HepG2 (cell line): ENCODE data around the gene TIA1. TPM values are rescaled to one million over a fixed set of nuclear protein-coding genes. Genes with fewer than 3 reads are reported as not detected.

Experiments
- ATF7 ChIP-seq, 2 experiments: fragments of 450-650 bp in 1 of 2; sonication (generic) in 1 of 2; formaldehyde crosslinking in 1 of 2; IDR thresholded peaks; 2 replicates each; pipeline versions ENCODE4 v1.4.0 to v1.6.1; 2016 to 2020; ENCODE audit warnings: antibody characterized with exemption in 1 of 2, mild to moderate bottlenecking in 1 of 2, missing genetic modification reagents in 1 of 2
- CBFB ChIP-seq: sonication (generic); formaldehyde crosslinking; IDR thresholded peaks from 2 replicates; pipeline ENCODE4 v1.4.0; 2020; ENCODE audit warnings: missing genetic modification reagents
- ELF1 ChIP-seq: sonication (generic); formaldehyde crosslinking; IDR thresholded peaks from 2 replicates; pipeline ENCODE4 v1.4.0; 2020; ENCODE audit warnings: missing genetic modification reagents
- HDAC2 ChIP-seq: sonication (generic); formaldehyde crosslinking; IDR thresholded peaks from 2 replicates; pipeline ENCODE4 v1.4.0; 2020; ENCODE audit warnings: missing genetic modification reagents
- ISX ChIP-seq: sonication (generic); formaldehyde crosslinking; conservative IDR thresholded peaks from 2 replicates; pipeline ENCODE4 v1.5.0; 2020; ENCODE audit warnings: missing genetic modification reagents
- KAT7 ChIP-seq: IDR thresholded peaks from 2 replicates; pipeline ENCODE4 v1.6.1; 2018; ENCODE audit warnings: borderline replicate concordance, missing compliant biosample characterization
- KLF9 ChIP-seq: IDR thresholded peaks from 2 replicates; pipeline ENCODE4 v1.6.1; 2016; ENCODE audit warnings: low read depth
- NFYC ChIP-seq: IDR thresholded peaks from 2 replicates; pipeline ENCODE4 v1.6.1; 2016; ENCODE audit warnings: missing genetic modification reagents, missing compliant biosample characterization
- PRMT3 ChIP-seq: sonication (generic); formaldehyde crosslinking; IDR thresholded peaks from 2 replicates; pipeline ENCODE4 v1.8.1; 2022; ENCODE audit warnings: low read depth, mild to moderate bottlenecking, moderate library complexity, missing genetic modification reagents, borderline replicate concordance
- SIN3B ChIP-seq: fragments of 150-350 bp; IDR thresholded peaks from 2 replicates; pipeline ENCODE4 v1.6.1; 2014; ENCODE audit warnings: low read length
- TCF12 ChIP-seq, 2 experiments: fragments of 450-650 bp in 1 of 2; sonication (generic) in 1 of 2; formaldehyde crosslinking in 1 of 2; IDR thresholded peaks; 2 replicates each; pipeline versions ENCODE4 v1.6.1 to v1.8.0; 2017 to 2022; ENCODE audit warnings: antibody characterized with exemption in 1 of 2, mild to moderate bottlenecking in 1 of 2, missing genetic modification reagents in 1 of 2, moderate library complexity in 1 of 2
- ZFP90 ChIP-seq: sonication (generic); formaldehyde crosslinking; IDR thresholded peaks from 2 replicates; pipeline ENCODE4 v1.8.0; 2022; ENCODE audit warnings: missing genetic modification reagents, mild to moderate bottlenecking, inconsistent platforms, borderline replicate concordance
- ZNF337 ChIP-seq: sonication (generic); formaldehyde crosslinking; IDR thresholded peaks from 2 replicates; pipeline ENCODE4 v1.5.1; 2020; ENCODE audit warnings: missing genetic modification reagents, low read depth, mild to moderate bottlenecking, borderline replicate concordance
- ZNF562 ChIP-seq: sonication (generic); formaldehyde crosslinking; IDR thresholded peaks from 2 replicates; pipeline ENCODE4 v1.8.0; 2022; ENCODE audit warnings: missing genetic modification reagents, borderline replicate concordance
- ZNF652 ChIP-seq: IDR thresholded peaks from 2 replicates; pipeline ENCODE4 v1.6.1; 2016; ENCODE audit warnings: low read depth, borderline replicate concordance
- ZNF782 ChIP-seq: sonication (generic); formaldehyde crosslinking; IDR thresholded peaks from 2 replicates; pipeline ENCODE4 v1.4.0; 2020; ENCODE audit warnings: missing genetic modification reagents, mild to moderate bottlenecking, borderline replicate concordance
- ZSCAN22 ChIP-seq: sonication (generic); formaldehyde crosslinking; IDR thresholded peaks from 2 replicates; pipeline ENCODE4 v1.4.0; 2020; ENCODE audit warnings: mild to moderate bottlenecking, missing genetic modification reagents
- polyA plus RNA-seq, 8 experiments: library from polyadenylated mRNA; depleted of rRNA in 3 of 8; stranded (reverse) in 7 of 8; unstranded in 1 of 8; fragments of >200 nt; fragmentation: Illumina TruSeq in 4 of 8; extraction: Trizol in 4 of 8; gene quantifications; 2 replicates each; pipeline versions ENCODE4 v1.2.1 to v1.2.3, GENCODE V29; 2011 to 2016; ENCODE audit warnings: low read depth in 4 of 8, missing spikeins in 1 of 8, mixed read lengths in 1 of 8; ENCODE audit not compliant: insufficient read depth in 1 of 8
- total RNA-seq, 5 experiments: library from RNA; depleted of rRNA; stranded (reverse); fragments of >200 nt; fragmentation: Illumina TruSeq; extraction: Trizol; gene quantifications; 2 replicates each; pipeline ENCODE4 v1.2.3, GENCODE V29; 2016; ENCODE audit warnings: low read depth in 1 of 5
- TF ChIP-seq, protein P1 (sequence below): sonication (generic); formaldehyde crosslinking; conservative IDR thresholded peaks from 2 replicates; pipeline ENCODE4 v1.4.0; 2020; ENCODE audit warnings: mild to moderate bottlenecking, missing genetic modification reagents, moderate library complexity
- TF ChIP-seq, protein P2 (sequence below): sonication (generic); formaldehyde crosslinking; IDR thresholded peaks from 2 replicates; pipeline ENCODE4 v1.8.0; 2022; ENCODE audit warnings: missing genetic modification reagents, mild to moderate bottlenecking, moderate library complexity, borderline replicate concordance
- TF ChIP-seq, protein P3 (sequence below): sonication (generic); formaldehyde crosslinking; IDR thresholded peaks from 2 replicates; pipeline ENCODE4 v1.9.0; 2021; ENCODE audit warnings: missing genetic modification reagents, borderline replicate concordance

TIA1 gene
- total and polyA plus RNA-seq, 2 of the 13 experiments (the other 11 are each of a cell fraction or from before 2014, with no cell fraction given), result 209 to 319 TPM

DNA sequence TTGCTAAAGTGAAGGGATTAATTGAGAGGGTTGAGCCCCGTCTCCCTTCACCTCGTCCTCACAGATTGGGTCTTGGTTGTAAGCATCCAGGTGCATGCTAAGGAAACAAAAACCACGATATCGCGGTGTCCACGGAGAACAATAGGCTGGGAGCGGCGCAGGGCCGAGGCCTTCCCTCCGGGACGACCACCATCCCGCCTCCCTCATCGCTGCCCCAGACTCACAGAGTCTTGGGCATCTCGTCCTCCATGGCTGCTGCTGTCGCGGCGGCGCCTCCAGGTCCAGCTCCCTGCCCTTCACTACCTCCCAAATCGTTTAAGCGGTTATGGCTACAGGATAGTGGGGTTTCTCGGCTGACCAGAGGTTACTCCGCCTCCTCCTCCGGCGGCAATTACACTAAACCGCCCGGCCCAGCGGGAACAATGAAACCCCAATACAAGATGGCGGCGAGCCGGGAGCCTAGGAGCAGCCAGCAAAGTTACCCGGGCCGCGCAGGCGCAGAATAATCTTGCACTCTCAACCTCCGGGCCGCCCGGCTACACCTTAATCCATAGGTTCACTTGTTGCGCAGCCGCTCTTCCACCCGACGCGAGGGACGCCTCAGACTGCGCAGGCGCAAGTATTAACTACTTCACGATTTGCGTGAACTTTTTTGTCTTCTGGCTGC, at the start of gene TIA1 (continued):
- TF ChIP-seq CBFB (CRISPR knock-in tag) (no peak; the same call in 1 of the 2 replicates), ZSCAN22 (no peak), ZNF337 (no peak), ZNF562 (CRISPR knock-in tag) (no peak), NFYC (no peak; the same call in 1 of the 2 replicates), KAT7 (CRISPR knock-in tag) (peak; percentile 98), ELF1 (CRISPR knock-in tag) (peak; percentile 54; the same call in 1 of the 2 replicates), ATF7 (IDR thresholded peaks at IDR 0.05) (no peak), ATF7 (CRISPR knock-in tag; IDR thresholded peaks at IDR 0.05) (peak; percentile 75; the same call in 1 of the 2 replicates), SIN3B (no peak; the same call in 1 of the 2 replicates), HDAC2 (CRISPR knock-in tag) (peak; percentile 60), KLF9 (CRISPR knock-in tag) (peak; percentile 33; the same call in 1 of the 2 replicates), ISX (CRISPR knock-in tag) (no peak), ZNF652 (no peak), ZNF782 (peak; percentile 90), PRMT3 (CRISPR knock-in tag) (no peak), ZFP90 (CRISPR knock-in tag) (peak; percentile 55; the same call in 1 of the 2 replicates), TCF12 (IDR thresholded peaks at IDR 0.05) (no peak), TCF12 (CRISPR knock-in tag; IDR thresholded peaks at IDR 0.05) (peak; percentile 65; the same call in 1 of the 2 replicates)
- TF ChIP-seq, protein P1, sequence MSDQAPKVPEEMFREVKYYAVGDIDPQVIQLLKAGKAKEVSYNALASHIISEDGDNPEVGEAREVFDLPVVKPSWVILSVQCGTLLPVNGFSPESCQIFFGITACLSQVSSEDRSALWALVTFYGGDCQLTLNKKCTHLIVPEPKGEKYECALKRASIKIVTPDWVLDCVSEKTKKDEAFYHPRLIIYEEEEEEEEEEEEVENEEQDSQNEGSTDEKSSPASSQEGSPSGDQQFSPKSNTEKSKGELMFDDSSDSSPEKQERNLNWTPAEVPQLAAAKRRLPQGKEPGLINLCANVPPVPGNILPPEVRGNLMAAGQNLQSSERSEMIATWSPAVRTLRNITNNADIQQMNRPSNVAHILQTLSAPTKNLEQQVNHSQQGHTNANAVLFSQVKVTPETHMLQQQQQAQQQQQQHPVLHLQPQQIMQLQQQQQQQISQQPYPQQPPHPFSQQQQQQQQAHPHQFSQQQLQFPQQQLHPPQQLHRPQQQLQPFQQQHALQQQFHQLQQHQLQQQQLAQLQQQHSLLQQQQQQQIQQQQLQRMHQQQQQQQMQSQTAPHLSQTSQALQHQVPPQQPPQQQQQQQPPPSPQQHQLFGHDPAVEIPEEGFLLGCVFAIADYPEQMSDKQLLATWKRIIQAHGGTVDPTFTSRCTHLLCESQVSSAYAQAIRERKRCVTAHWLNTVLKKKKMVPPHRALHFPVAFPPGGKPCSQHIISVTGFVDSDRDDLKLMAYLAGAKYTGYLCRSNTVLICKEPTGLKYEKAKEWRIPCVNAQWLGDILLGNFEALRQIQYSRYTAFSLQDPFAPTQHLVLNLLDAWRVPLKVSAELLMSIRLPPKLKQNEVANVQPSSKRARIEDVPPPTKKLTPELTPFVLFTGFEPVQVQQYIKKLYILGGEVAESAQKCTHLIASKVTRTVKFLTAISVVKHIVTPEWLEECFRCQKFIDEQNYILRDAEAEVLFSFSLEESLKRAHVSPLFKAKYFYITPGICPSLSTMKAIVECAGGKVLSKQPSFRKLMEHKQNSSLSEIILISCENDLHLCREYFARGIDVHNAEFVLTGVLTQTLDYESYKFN (CRISPR knock-in tag), result peak; percentile 50
- TF ChIP-seq, protein P2, sequence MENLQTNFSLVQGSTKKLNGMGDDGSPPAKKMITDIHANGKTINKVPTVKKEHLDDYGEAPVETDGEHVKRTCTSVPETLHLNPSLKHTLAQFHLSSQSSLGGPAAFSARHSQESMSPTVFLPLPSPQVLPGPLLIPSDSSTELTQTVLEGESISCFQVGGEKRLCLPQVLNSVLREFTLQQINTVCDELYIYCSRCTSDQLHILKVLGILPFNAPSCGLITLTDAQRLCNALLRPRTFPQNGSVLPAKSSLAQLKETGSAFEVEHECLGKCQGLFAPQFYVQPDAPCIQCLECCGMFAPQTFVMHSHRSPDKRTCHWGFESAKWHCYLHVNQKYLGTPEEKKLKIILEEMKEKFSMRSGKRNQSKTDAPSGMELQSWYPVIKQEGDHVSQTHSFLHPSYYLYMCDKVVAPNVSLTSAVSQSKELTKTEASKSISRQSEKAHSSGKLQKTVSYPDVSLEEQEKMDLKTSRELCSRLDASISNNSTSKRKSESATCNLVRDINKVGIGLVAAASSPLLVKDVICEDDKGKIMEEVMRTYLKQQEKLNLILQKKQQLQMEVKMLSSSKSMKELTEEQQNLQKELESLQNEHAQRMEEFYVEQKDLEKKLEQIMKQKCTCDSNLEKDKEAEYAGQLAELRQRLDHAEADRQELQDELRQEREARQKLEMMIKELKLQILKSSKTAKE (CRISPR knock-in tag), result no peak
- TF ChIP-seq, protein P3, sequence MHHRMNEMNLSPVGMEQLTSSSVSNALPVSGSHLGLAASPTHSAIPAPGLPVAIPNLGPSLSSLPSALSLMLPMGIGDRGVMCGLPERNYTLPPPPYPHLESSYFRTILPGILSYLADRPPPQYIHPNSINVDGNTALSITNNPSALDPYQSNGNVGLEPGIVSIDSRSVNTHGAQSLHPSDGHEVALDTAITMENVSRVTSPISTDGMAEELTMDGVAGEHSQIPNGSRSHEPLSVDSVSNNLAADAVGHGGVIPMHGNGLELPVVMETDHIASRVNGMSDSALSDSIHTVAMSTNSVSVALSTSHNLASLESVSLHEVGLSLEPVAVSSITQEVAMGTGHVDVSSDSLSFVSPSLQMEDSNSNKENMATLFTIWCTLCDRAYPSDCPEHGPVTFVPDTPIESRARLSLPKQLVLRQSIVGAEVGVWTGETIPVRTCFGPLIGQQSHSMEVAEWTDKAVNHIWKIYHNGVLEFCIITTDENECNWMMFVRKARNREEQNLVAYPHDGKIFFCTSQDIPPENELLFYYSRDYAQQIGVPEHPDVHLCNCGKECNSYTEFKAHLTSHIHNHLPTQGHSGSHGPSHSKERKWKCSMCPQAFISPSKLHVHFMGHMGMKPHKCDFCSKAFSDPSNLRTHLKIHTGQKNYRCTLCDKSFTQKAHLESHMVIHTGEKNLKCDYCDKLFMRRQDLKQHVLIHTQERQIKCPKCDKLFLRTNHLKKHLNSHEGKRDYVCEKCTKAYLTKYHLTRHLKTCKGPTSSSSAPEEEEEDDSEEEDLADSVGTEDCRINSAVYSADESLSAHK (CRISPR knock-in tag), result 0 out of 2 replicates have a peak, but pooled peaks have one; percentile 51
